Cardiac fibroblast (primary cell): ENCODE results near the gene RPUSD4.

Source experiments
- DNase-seq, 2 donors: peaks; one replicate each; pipeline versions ENCODE4 v3.0.0 to v3.0.0-alpha.2; 2010; ENCODE audit warnings: low read depth in 2 of 2
- H3K4me3 ChIP-seq, 2 donors: replicated peaks in 1 of 2; 1 replicate in 1 of 2; 2 replicates in 1 of 2; pipeline ENCODE4 v1.5.1; 2011; ENCODE audit warnings: low read depth in 2 of 2, low read length in 2 of 2, mild to moderate bottlenecking in 2 of 2, moderate library complexity in 1 of 2
- TF ChIP-seq, protein P1 (sequence below): IDR thresholded peaks from one replicate; pipeline ENCODE4 v1.5.1; 2011; ENCODE audit warnings: low read depth, mild to moderate bottlenecking, low read length, inconsistent platforms

Gene RPUSD4

DNA sequence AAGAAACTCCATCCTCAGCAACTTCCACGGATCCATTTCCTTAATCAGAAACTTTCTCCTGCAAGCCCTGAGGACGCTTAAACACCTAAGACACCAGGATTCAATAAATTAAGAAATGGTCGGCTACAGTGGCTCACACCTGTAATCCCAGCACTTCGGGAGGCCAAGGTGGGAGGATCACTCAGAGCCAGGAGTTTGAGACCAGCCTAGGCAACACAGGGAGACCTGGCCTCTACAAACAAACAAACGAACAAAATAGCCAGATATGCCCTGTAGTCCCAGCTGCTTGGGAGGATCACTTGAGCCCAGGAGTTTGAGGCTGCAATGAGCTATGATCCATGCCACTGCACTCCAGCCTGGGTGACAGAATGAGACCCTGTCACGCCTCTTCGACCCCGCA lies 46.7 kb downstream of the RPUSD4 start:
- DNase-seq: no peak
- TF ChIP-seq, protein P1, sequence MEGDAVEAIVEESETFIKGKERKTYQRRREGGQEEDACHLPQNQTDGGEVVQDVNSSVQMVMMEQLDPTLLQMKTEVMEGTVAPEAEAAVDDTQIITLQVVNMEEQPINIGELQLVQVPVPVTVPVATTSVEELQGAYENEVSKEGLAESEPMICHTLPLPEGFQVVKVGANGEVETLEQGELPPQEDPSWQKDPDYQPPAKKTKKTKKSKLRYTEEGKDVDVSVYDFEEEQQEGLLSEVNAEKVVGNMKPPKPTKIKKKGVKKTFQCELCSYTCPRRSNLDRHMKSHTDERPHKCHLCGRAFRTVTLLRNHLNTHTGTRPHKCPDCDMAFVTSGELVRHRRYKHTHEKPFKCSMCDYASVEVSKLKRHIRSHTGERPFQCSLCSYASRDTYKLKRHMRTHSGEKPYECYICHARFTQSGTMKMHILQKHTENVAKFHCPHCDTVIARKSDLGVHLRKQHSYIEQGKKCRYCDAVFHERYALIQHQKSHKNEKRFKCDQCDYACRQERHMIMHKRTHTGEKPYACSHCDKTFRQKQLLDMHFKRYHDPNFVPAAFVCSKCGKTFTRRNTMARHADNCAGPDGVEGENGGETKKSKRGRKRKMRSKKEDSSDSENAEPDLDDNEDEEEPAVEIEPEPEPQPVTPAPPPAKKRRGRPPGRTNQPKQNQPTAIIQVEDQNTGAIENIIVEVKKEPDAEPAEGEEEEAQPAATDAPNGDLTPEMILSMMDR: no peak
- no peak overlapping the region for H3K4me3 ChIP-seq

DNA sequence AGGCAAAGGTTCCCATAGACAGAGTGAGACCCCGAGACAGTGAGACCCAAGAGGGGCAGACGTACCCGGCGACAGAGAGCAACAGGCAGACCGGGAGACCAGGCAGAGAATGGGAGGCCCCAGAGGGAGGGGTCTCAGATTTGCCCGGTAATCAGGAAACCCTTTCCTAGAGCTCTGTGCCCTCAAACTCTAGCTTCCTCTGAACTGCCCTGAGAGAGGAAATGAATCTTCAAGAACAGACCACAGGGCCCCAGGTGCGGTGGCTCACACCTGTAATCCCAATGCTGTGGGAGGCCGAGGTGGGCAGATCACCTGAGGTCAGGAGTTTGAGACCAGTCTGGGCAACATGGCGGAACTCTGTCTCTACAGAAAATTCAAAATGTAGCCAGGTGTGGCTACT lies 47.7 kb downstream of the RPUSD4 start:
- no peak overlapping the region for H3K4me3 ChIP-seq
- TF ChIP-seq, protein P1: no peak
- no peak for DNase-seq

DNA sequence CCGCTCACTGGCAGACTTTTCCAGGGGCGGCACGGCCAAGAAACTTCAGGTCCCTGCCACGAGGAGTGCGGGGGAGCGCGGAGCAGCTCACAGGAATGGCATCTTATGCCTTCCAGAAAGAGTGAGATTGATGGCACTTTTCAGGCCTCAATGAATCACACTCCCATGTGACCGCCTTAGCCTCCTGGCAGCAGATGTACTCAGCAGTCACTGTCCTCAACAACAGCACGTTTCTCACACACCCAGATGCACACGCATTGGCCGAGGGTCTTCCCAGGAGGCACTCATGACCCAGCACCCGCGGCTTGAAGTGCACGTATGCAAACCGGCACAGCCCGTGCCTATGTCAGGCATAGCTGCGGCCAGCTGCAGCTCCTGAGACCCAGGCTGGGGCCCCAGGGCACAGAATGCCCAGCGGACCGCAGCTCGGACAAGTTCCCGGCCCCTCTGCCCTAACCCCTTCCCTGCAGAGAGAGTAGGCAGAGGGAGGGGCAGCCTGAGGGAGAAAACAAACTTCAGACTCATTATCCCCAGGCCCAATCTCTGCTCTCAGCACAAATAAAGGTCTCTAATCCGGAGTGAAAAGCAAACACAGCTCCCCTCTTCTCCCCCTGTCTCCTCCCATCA lies 48.3 kb downstream of the RPUSD4 start:
- no peak overlapping the region for H3K4me3 ChIP-seq
- TF ChIP-seq, protein P1: no peak
- peak; percentile 10 to 74 for DNase-seq

DNA sequence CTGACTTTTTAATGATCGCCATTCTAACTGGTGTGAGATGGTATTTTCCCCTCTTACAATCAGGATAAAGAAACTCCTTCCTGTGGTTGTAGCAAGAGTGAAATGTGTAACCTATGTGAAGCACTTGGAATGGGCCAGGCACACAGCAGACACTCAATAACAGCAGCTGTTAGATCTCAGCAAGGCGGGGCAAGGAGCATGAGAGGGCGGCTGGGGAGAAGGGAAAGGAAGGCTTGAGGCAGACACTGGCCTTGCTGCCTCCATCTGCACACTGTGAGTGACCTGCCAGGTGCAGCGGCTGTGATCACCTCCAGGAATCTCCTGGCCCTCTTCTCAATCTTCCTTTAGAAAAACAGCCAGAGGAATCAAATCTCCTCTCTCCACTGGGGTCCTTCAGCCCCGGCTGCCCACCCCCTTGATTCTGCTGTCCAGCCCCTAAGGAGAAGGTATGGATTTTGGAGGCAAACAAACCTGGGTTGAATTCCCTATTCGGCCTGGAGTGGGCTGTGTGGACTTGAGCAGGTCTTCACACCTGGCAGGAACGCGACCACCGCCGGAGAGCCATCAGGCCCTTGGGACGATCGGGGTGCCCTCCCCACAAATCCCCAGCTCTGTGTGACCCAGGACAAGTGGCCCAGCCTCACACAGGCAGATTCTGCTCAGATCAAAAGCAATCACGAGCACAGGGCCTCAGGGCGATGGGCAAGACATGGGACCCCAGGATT lies 49.0 kb downstream of the RPUSD4 start:
- TF ChIP-seq, protein P1: no peak
- peak in 1 of 2 donors; percentile 26 for DNase-seq
- H3K4me3 ChIP-seq: no peak overlapping the region

DNA sequence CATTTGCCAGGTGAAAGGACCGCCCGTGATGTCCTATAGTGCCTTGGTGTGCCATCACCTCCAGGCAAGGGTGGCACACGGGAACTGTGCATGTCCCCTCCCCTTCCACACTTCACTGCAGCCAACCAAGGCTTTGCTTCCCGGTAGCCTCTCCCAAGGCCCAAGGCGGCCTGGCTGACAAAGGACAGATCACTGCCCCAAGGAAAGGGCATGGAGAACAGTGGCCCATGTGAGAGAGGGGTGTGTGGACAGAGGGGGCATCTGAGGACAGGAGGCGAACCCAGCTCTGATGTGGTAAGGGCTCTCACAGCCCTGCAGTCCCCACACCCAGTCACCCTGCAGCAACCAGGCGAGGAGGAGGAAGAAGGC lies 50.4 kb downstream of the RPUSD4 start:
- TF ChIP-seq, protein P1: no peak
- no peak overlapping the region for H3K4me3 ChIP-seq
- no peak for DNase-seq

DNA sequence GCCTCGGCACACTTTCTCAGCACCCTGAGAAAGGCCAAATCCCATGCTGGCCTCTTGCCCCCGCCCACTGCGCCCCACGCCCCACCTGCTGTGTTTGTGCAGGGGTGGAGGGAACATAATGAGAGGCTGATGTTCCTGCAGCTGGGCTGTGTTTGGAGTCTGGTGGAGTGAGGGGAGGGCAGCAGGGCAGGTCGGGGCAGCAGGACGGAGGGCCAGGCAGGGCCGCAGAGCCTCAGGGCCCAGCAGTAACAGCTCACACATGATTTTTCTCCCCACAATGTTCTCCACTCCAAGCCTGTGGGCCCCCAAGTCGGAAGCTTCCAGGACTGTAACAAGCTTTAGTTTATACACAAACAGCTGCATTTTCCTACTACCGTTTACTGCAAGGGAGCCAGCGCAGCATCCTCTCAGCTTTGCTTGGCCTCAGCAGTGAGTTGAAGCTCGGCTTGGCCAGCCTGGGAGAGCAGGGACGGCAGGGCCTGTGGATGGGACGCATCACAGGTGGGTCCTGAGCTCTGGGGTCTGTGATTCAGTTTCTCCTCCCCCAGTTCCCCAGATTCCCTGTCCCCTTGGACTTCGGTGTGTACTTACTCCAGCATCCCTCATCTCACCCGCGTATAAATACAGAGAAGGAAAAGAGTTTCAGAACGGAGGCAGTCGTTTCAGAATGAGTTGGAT lies 51.0 kb downstream of the RPUSD4 start:
- TF ChIP-seq, protein P1: no peak
- DNase-seq: no peak
- no peak overlapping the region for H3K4me3 ChIP-seq
